ENCODE results near the gene PTMS. TPM values are rescaled to one million over a fixed set of nuclear protein-coding genes. Genes with fewer than 3 reads are reported as not detected.

PTMS gene
- total and polyA plus RNA-seq, 2 donors (not counting 3 experiments of a cell fraction or from before 2014, with no cell fraction given): 555 to 661 TPM

- FAIRE-seq (no peak), DNase-seq (ENCODE audit: low read depth, low spot score) (no peak)
- peaks cover 30% of the 10 kb centered on the region for H3K4me1 ChIP-seq (ENCODE audit: control insufficient read depth, extremely low read depth, insufficient read depth, low read length)
- peak overlapping the region; percentile 89 for H2AFZ ChIP-seq (ENCODE audit: low read depth, low read length)
- H3K4me2 ChIP-seq (ENCODE audit: insufficient read depth, low read length): peak overlapping the region; percentile 61
- BruUV-seq (replicated peaks): TSS peak; percentile 82
- TF ChIP-seq CTCF (IDR thresholded peaks at IDR 0.05; ENCODE audit: extremely low read depth in 1 of 2, insufficient read depth in 1 of 2, low read depth in 1 of 2, low read length in 2 of 2) (no peak), FOS (IDR thresholded peaks at IDR 0.05; ENCODE audit: borderline replicate concordance, insufficient read depth, low read length) (no peak), POLR2A (IDR thresholded peaks at IDR 0.05; ENCODE audit: low read depth, low read length) (no peak), MAX (IDR thresholded peaks at IDR 0.05; ENCODE audit: insufficient read depth, insufficient read length) (no peak), JUN (IDR thresholded peaks at IDR 0.05; ENCODE audit: borderline replicate concordance, insufficient read depth, insufficient read length, low read depth) (no peak), POLR2AphosphoS5 (IDR thresholded peaks at IDR 0.05; ENCODE audit: insufficient read depth, low read depth, low read length) (no peak), EZH2 (IDR thresholded peaks at IDR 0.05; ENCODE audit: borderline replicate concordance, low read depth, low read length, severe bottlenecking) (no peak), MYC (IDR thresholded peaks at IDR 0.05; ENCODE audit: low read depth, low read length) (no peak), GATA2 (IDR thresholded peaks at IDR 0.05; ENCODE audit: insufficient read depth, insufficient read length, low read depth, low read length) (no peak)
- H3K4me3 ChIP-seq (replicated peaks in 1 of 3; ENCODE audit: insufficient read depth in 1 of 3, low read depth in 1 of 3, low read length in 3 of 3): no peak overlapping the region
- dilution Hi-C loops (cut with MboI; ENCODE audit: extremely low pct_ligation_motif_present, low sequenced_read_pairs): no loop called here
- H3K9me3 ChIP-seq (replicated peaks; ENCODE audit: control insufficient read depth, insufficient read depth, low read length): no peaks in the 10 kb centered on the region
- H3K27ac ChIP-seq (ENCODE audit: insufficient read depth, low read depth, low read length): peak overlapping the region; percentile 70
- ChIA-PET CTCF (interaction anchor here (1.4 to 2.5 kb wide), 2 partner anchors 10 to 15 kb away, joined by 3 to 28 read pairs; partner anchors contain the start of gene MLF2), POLR2A (interaction anchor here (0.9 kb wide), 1 partner anchor 10 kb away, joined by 5 read pairs; the partner anchor contains the start of gene MLF2)
- H3K9ac ChIP-seq (replicated peaks; ENCODE audit: extremely low read depth, insufficient read depth, low read length): peak overlapping the region; percentile 17
- peaks cover 0 to 2% of the 10 kb centered on the region in 2 experiments for H3K27me3 ChIP-seq (ENCODE audit: control insufficient read depth in 2 of 2, insufficient read depth in 2 of 2, low read length in 2 of 2)
- no peaks in the 10 kb centered on the region for H4K20me1 ChIP-seq (replicated peaks; ENCODE audit: control insufficient read depth, extremely low read depth, insufficient read depth, low read length)
- H3K36me3 ChIP-seq (ENCODE audit: control insufficient read depth in 2 of 2, extremely low read depth in 1 of 2, insufficient read depth in 2 of 2, low read length in 2 of 2): no peaks in the 10 kb centered on the region
- intact Hi-C loops (cut with micrococcal nuclease): no loop called here
- peaks cover 18% of the 10 kb centered on the region for H3K79me2 ChIP-seq (ENCODE audit: control insufficient read depth, insufficient read depth, low read length)
- H3K9me1 ChIP-seq (replicated peaks; ENCODE audit: control insufficient read depth, extremely low read depth, insufficient read depth, low read length): no peaks in the 10 kb centered on the region
These were observed 2.8 kb upstream of the PTMS start for GRCh38 chr12:6763380-6763779.
